Measurements from ENCODE around the gene UBA52. TPM values are rescaled to one million over a fixed set of nuclear protein-coding genes. Genes with fewer than 3 reads are reported as not detected.

Gene UBA52
- total RNA-seq, 2 donors from 2014 or later = 798 to 822 TPM

DNA sequence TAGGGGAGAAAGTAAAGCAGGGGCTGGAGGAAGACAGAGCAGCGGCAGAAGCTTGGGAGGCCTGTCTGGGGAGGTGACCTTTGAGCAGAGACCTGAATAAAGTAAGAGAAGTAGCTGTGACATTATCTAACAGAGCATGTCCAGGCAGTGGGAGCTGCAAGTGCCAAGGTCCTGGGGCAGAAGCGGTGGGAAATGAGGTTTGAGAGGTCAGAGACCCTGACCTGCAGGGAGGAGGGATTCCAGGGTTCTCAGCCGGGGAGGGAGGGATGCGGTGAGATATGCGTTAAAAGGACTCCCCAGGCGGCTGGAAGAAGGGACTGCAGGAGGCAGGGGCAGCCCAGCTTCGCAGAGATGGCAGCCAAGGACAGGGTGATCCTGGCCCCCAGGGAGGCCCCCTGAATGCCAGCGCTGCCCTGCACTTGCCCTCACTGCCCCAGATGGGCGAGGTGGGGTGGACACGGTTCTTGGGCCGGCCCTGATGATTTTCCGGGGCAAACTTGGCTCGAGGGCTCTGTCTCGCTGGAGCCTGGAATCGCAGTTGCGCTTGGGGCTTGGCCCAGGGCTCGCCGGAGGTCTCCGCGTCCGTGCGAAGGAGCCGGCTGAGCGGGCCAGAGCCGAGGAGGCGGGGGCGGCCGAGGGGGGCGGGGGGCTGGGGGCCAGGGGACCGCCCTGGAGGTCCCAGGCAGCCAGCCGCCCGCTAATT lies 31.7 kb downstream of the UBA52 start:
- ATAC-seq = no peak
- DNase-seq = no peak
- intact Hi-C loops (cut with DNase I, micrococcal nuclease) = no loop called here

DNA sequence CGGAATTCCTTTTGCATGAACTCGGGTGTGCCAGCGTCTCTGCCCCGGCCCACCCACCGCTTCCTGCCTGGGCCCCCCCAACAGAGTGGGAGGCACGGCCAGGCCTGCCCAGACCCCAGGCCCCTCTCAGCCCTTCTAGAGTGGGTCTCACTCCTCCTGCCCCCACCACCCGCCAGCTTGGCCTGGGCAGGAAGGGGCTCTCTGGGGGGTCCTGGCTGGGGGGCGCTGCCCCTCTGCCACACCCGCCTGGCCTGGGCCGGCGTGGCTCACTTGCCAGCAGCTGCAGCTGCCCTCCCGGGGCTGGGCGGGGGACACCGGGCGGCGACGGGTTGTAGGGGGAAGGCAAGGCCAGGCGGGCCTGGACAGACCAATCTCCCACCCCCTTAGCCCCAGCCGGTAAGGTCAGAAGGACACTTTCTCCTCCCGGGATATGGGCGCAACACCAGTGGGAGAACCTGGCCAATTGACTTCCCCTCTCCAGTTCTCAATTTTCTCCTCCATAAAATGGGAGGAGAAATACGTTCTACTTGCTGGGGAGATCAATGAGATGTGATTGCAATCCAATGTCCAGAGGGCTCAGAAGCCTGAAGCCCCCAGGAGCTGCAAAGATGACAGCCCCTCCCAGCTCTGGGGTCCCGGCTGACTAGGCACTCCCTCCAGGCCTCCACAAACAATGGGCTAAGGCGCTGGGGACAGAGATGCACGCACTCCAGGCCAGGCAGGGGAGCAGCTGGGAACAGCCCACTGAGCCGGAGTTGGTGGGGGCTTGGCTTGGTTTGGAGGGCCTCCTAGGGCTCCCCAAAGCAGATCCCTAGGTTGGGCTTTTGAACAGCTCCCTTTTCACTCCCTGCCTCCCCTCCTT lies 32.5 kb downstream of the UBA52 start:
- ATAC-seq = no peak
- DNase-seq = no peak
- intact Hi-C loops (cut with DNase I, micrococcal nuclease) = no loop called here

DNA sequence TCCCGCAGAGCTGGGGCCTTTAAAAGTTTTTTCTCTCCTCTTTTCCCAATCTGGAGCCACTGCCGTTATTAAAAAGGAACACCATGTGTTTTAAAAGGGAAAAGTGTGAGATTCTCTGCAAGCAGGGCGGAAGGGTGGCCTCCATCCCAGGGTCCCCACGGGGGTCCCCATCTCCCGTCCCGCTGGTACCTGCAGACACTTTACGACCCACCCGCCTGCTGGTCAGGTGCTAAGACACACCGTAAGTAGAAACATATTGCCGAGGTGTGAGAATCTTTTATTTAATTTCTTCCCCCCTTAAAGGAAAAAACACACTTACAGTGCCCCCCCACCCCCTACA lies 33.1 kb downstream of the UBA52 start:
- no peak for DNase-seq
- intact Hi-C loops (cut with DNase I, micrococcal nuclease) = no loop called here
- ATAC-seq = no peak

DNA sequence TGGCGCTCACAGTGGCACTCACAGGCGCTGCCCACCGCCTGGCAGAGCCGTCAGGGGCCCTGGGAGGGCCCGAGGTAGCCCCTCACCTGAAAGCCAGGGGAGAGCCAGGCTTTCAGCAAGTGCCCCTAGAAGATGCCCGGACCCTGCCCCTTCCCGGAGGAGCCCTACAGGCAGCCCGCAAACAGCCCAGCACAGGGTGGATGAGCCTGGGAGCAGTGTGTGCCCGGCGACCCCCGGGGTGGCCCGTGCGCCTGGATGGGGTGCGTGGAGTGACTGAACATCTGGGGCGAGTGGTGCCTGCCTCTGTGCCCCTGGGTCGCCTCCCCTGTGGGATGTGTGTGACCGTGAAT lies 33.5 kb downstream of the UBA52 start:
- intact Hi-C loops (cut with DNase I, micrococcal nuclease) = no loop called here
- ATAC-seq (no peak), DNase-seq (no peak)

DNA sequence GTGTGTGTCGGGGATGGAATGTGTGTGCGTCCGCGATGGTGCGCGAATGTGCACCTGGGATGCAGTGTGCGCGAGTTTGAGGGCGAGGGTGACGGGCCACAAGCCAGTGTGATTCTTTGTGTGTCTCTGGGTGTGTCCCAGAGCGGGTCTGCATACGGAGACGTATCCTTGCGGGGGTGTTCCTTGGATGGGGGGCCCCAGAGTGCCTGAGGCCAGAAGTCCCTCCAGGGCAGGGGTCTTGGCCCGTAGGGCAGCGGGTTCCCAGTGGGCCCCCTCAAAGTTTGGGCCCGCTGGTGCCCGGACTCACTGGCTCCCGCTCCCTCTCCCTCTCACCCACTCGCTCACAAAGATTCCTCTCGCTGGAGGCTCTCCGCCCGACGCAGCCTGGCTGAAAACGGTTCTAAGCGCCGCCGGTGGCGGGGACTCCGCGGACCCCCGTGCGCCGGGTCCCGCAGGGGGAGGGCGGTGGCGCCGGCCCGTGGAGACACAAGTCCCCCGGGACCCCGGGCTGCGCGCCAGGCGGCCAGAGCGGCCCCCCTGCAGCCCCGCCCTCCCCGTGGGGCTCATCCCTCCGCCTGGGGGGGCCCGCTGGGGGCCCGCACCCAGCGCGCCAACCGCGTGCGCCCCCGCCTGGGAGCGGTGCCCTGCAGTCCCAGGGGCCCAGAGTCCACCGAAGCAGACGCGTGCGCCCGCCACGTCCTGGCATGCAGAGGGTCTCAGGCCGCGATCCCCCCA lies 34.1 kb downstream of the UBA52 start:
- intact Hi-C loops (cut with DNase I, micrococcal nuclease) = no loop called here
- ATAC-seq = no peak
- DNase-seq = no peak

DNA sequence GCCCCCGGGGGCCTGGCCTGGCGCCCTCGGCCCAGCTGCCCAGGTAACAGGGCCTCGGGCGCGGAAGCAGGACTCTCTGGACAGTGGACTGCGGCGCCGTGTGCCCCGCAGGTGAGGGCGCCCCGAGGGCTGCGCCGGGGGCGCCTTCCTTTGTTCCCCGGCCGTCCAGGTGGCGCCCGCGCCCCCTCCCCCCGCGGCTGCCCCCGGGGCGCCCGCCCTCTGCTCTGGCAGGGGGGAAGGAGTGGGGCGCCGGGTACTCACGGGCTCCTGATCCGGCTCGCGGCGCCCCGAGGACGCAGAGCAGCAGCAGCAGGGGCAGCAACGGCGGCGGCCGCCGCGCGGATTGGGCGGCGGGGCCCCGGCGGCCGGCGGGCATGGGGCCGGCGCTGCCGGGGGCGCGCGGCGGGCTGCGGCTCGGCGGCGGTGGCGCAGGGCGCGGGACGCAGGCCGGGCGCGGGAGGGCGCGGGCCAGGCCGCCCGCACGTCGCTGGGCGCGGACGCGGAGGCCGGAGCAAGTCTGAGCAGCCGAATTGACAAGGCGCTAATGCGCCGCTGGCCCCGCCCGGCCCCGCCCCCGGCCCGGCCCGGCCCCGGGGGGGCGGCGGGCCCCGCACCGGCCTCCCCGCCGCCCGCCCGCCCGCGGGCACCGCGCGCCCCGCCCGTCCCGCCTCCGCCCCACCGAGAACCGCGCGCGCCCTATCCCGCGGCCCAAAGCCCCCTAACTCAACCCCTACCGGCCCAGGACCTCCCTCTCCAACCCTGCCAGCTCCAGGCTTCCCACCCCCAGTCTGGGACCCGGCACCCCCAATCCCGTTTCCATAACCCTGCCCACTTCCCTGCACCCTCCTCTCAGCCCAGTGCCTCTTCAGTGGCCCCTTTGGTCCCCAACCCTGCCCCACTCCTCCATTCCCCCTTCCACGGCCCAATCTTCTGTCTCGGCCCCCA lies 34.9 kb downstream of the UBA52 start, which contains the start of gene CRLF1:
CRLF1 (minus strand) TSS at position 519 of the 945 bp plus-strand sequence; CDS start at position 376, 143 bp downstream.
- peak; percentile 16 for ATAC-seq
- intact Hi-C loops (cut with DNase I, micrococcal nuclease) = no loop called here
- DNase-seq = no peak

DNA sequence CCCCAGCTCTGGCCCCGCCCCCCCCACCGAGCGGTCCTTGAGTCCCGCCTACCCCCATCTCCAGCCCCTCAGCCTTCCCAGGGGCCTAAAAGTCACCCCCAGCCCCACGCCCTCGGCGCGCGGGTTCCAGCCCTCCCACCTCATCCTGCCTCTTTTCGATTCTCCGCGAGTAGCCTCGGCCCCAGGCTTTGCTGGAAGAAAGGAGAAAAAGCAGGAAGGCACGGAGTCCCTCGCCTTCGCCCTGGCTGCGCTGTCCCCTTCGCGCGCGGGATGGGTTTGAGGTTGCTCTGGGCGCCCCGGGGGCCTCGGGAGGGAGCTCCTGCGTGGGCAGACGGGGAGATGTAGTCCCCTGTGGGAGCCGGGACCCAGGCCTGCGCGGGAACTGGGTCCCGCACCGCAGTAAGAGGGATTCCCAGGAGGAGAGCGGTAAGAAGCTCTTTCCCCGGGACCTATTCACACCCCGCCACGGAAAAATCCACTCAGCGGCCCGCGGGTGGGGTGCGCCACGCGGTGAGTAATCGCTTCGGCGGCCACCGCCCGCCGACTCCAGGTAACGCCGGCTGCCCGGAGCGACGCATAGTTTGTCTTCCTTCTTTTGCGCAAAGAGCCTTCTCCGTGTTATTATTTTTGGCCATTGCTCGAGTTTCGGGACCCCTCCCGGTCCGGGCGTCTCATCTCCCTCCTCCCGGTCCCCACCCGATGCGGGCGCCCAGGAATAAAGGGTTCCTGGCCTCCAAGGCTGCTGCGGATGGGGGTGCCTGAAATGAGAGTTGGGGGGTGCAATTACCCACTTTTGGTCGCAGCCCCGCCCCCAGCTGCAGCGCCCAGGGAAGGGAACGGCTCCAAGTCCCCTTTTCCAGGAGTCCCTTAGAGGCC lies 35.8 kb downstream of the UBA52 start:
- intact Hi-C loops (cut with DNase I, micrococcal nuclease) = no loop called here
- ATAC-seq (no peak), DNase-seq (no peak)

DNA sequence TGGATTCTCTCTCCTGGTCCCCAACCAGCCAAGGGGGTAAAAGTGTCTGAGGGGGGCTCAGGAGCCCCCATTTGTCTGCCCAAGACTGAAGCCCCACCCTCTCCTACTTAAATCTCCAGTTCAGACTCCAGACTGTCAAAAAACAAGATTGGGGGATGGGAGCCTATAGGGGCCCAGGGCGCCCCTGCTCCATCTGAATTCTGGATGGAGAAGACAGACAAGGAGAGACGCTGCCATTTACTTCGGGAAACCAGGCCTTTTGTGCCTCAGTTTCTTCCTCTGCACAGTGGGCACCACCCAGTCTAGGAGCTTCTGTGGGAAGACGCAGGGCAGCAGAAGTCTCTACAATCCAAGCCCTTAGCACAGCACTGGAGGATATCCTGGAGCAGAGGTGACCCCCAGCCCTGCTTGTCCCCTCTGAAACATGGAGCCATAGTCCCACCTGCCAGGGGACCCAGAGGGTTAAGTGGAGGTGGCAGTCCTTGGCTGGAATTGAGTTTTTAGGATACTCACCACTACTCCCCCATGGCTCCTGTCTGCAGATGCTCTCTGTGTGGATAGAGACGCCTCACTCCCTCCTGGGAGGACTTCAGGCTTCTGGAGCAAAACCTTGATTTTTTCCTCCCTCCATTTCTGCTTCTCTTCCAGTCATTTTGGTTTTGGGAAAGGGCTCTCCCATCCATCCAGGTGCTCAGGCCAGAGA lies 36.6 kb downstream of the UBA52 start:
- ATAC-seq (no peak), DNase-seq (no peak)
- intact Hi-C loops (cut with DNase I, micrococcal nuclease) = no loop called here

DNA sequence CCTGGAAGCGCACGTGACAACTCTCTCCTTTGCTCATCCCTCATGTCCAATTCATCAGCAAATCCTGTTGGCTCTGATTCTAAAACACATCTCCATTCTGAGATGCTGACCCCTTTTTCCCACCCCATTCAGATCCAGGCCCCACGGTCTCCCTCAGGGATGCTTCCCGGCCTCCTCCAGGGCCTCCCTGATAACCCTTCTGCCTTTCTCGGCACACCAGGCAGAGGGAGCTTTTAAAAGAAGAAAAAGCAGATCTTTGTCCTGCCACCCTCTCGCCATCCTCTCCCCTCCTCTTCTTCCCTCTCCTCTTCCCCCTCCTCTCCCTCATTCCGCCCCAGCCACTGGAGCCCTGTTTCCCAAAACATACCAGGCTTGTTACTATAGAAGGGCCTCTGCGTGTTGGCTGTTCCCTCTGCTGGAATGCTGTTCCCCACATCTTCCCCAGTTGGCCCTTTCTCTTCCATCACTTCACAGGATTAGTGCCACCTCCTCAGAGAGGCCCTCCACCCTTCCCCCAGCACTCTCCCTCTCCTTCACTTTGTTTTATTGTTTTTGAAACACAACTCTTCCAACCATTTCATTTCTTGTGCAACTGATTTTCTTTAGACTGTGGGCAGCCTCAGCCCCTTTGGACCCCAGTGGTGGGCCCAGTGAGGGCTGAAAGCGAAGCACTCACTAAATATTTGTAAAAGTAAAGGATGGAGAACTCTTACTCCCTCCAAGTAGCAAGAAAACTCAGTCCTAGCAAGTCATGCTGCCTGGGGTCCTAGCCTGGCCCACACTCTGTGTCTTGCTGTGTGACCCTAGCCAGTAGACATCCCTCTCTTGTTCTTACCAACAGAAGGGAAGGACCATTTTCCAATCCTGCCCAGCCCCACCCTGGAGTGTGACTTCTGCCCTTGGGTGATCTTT lies 37.4 kb downstream of the UBA52 start:
- DNase-seq = no peak
- no peak for ATAC-seq
- intact Hi-C loops (cut with DNase I, micrococcal nuclease) = no loop called here

DNA sequence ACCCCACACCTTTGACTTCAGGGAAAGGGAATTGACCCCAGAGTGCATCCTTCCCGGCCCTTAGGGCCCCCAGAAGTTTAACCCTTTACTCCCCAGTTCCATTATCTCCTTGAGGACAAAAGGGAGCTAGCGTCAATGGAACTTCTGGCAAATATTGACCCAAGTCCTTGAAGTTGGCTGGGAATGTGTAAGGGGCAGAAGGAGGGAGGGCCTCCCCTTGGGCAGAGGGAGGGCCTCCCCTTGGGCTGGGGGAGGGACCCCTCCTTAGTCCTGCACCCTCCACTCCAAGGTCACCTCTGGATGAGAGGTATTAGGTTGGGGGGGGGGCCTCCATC lies 38.0 kb downstream of the UBA52 start:
- DNase-seq = no peak
- intact Hi-C loops (cut with DNase I, micrococcal nuclease) = no loop called here
- no peak for ATAC-seq

DNA sequence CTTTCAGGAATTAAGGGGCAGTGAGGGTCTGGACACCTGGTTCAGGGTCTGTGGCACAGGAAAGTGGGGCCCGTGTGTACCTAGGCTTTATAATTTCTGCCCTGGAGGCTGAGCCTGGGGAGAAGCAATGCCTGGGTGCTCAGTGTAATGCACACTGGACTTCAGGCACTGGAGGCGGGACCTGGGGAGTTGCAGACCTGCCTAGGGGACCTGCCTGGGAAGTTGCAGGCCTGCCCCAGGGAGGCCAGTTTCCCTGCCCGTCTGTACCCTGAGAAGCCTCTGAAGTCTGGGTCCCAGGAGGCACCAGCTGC lies 38.5 kb downstream of the UBA52 start:
- DNase-seq (no peak), ATAC-seq (no peak)
- intact Hi-C loops (cut with DNase I, micrococcal nuclease) = no loop called here

DNA sequence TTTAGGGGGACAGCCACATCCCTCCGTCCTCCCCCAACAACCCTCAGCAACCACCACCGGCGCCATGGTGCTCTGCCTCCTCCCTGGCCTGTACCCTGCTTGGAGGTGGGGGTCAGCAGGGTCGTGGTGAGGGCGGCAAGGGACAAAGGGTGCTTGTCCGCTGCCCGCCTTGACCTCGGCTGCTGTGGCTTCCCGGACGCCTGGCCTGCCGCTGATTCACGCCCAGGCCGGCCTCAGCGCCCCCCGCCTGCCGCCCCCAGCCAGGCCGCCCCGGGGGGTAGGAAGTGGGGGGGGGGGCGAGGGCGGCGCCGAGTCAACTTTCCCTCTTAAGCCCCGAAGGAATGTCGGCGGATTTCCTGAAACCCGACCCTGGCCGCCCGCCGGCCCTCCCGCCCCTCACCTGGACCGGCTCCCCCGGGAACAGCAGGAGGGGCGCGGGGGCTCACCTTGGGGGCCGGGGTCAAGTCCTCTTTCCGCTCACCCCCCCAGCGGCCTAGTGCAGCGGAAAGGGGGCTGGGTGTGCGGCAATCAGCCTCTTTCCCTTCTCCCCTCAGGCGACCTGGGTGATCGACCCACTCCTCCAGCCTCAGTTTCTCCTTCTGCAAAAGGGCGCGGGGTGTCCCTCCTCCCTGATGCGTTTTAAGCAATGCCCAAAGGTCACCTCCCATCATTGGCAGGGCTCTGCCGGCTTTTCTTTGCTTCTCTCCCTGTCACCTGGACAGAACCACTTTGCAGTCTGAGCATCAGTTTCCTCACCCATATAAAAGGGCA lies 39.1 kb downstream of the UBA52 start:
- DNase-seq (no peak), ATAC-seq (no peak)
- intact Hi-C loops (cut with DNase I, micrococcal nuclease) = no loop called here

DNA sequence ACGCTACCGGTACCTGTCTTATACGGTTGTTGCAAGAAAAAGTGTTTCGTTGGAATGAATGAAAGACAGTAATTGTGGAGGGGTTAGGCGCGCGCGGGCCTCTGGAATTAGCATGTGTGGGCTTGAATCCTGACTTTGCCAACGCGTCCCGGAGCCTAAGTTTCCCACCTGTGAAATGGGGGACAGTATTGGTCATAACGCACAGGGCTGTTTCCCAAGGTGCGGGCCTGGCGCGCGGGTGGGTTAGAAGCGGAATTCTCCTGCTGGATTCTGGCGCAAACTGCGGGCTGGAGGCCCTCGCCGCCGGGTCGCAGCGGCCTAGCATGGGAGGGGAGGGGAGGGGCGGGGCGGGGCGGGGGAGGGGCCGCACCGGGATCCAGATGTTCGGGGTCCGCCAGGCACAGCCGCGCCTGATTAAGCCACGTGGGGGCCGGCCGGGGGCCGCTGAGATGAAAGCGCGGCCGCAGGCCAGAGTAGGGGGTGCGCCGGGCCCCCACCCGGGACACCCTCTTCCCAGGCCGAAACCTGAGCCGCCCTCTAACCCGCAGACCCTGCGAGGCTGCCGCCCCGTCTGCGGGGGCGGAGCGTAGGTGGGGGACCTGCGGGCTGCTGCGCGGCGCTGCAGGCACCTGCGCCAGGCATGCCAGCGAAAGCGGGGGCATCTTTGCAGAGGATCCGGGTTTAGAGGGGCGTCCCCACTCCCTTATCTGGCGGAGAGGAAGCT lies 39.8 kb downstream of the UBA52 start:
- ATAC-seq = no peak
- intact Hi-C loops (cut with DNase I, micrococcal nuclease) = no loop called here
- no peak for DNase-seq

DNA sequence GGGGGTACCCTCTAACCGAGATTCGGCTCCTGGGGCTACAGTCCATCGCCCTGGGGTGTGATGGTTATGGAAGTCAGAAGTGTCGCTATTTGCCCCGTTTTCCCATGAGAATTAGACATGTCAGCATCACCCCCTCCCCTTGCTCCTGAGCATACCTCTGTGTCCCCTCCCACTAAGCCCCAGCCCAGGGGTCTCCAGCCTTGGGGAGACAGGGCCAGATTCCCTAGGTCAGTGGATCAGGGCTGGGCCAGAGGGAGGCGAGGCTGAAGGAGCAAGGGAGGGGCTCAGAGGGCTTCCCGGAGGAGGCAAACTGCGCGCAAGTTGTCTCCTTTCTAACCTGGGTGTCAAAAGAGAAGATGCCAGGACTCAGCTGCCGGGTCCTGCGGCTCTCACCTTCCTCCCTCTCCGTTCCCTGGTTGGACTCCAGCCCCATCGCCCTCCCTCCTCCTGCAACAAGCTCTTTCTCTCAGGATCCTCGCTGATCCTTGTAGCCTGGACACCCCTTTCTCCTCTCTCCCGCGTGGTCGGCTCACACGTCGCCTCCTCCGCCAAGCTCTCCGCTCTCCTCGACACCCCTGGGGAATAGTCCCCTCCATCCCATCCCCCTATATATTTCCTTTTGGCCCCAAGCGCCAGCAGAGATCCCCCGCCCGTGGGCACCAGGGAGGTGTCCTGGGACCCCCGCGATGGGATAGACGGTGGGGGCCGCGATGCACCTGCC lies 40.6 kb downstream of the UBA52 start:
- intact Hi-C loops (cut with DNase I, micrococcal nuclease) = no loop called here
- no peak for DNase-seq
- ATAC-seq = no peak
